HEK293 (cell line): ENCODE data around the gene LGR5.
A peak's percentile ranks its signal among the peaks of the same experiment; 100 is the strongest.

Experiments
- CTCF ChIA-PET: fragments of 350-600 bp; formaldehyde crosslinking; extraction: SDS; loops from one replicate; lab custom pipeline; 2021; ENCODE audit warnings: antibody characterized with exemption; lab: Yijun Ruan, JAX
- POLR2A ChIA-PET: fragments of 300-600 bp; formaldehyde crosslinking; extraction: SDS; loops from one replicate; lab custom pipeline; 2020; ENCODE audit warnings: antibody characterized with exemption, inconsistent platforms; lab: Yijun Ruan, JAX
- H3K27ac ChIP-seq: fragments of 200-500 bp; sonication (Bioruptor generic); 2 replicates; pipeline ENCODE4 v1.5.1; 2014; ENCODE audit warnings: low read depth, low read length, control low read depth, inconsistent platforms; ENCODE audit errors: extremely low read depth
- H3K36me3 ChIP-seq, 2 experiments: fragments of 200-500 bp in 1 of 2; sonication (Bioruptor generic) in 1 of 2; 1 replicate in 1 of 2; 2 replicates in 1 of 2; pipeline ENCODE4 v1.5.1; 2014 to 2017; ENCODE audit warnings: inconsistent platforms in 2 of 2, low read length in 2 of 2; ENCODE audit not compliant: control insufficient read depth in 2 of 2, insufficient read depth in 1 of 2
- H3K4me1 ChIP-seq: fragments of 200-500 bp; sonication (Bioruptor generic); 2 replicates; pipeline ENCODE4 v1.5.1; 2014; ENCODE audit warnings: mild to moderate bottlenecking, low read length, inconsistent platforms; ENCODE audit not compliant: control insufficient read depth, insufficient read depth
- H3K4me3 ChIP-seq: 2 replicates; pipeline ENCODE4 v1.5.1; 2011; ENCODE audit warnings: low read depth, mild to moderate bottlenecking, control low read depth, low read length, moderate library complexity
- H3K9me3 ChIP-seq: fragments of 200-500 bp; sonication (Bioruptor generic); 2 replicates; pipeline ENCODE4 v1.5.1; 2014; ENCODE audit warnings: low read depth, low read length, inconsistent platforms; ENCODE audit not compliant: control insufficient read depth, insufficient read depth
- GLIS1 ChIP-seq: fragments of 450-650 bp; formaldehyde crosslinking; IDR thresholded peaks from 2 replicates; pipeline ENCODE4 v1.5.1; 2016; ENCODE audit warnings: missing biosample characterization, missing genetic modification characterization
- KLF7 ChIP-seq: fragments of 450-650 bp; formaldehyde crosslinking; IDR thresholded peaks from 2 replicates; pipeline ENCODE4 v1.5.1; 2016; ENCODE audit warnings: missing biosample characterization, missing genetic modification characterization, borderline replicate concordance
- RBAK ChIP-seq: fragments of 450-650 bp; formaldehyde crosslinking; IDR thresholded peaks from 2 replicates; pipeline ENCODE4 v1.5.1; 2016; ENCODE audit warnings: missing biosample characterization, missing genetic modification characterization
- SETDB1 ChIP-seq: IDR thresholded peaks from one replicate; pipeline ENCODE4 v1.6.1; 2017; ENCODE audit warnings: mild to moderate bottlenecking, low read length, moderate library complexity, mixed read lengths; ENCODE audit not compliant: insufficient read length
- TRIM28 ChIP-seq: IDR thresholded peaks from 2 replicates; pipeline ENCODE4 v1.6.1; 2011; ENCODE audit warnings: low read length, control low read depth, borderline replicate concordance
- YY1 ChIP-seq: fragments of 450-650 bp; formaldehyde crosslinking; IDR thresholded peaks from 2 replicates; pipeline ENCODE4 v1.5.1; 2018; ENCODE audit warnings: missing biosample characterization, missing genetic modification characterization
- ZBTB17 ChIP-seq: fragments of 450-650 bp; formaldehyde crosslinking; IDR thresholded peaks from 2 replicates; pipeline ENCODE4 v1.5.1; 2016; ENCODE audit warnings: missing biosample characterization, missing genetic modification characterization
- ZNF211 ChIP-seq: fragments of 450-650 bp; formaldehyde crosslinking; IDR thresholded peaks from 2 replicates; pipeline ENCODE4 v1.5.1; 2016; ENCODE audit warnings: low read depth, missing biosample characterization, missing genetic modification characterization
- ZNF660 ChIP-seq: fragments of 450-650 bp; IDR thresholded peaks from 2 replicates; pipeline ENCODE4 v1.5.1; 2018; ENCODE audit warnings: missing biosample characterization, mild to moderate bottlenecking, missing genetic modification characterization
- ZNF792 ChIP-seq: fragments of 450-650 bp; formaldehyde crosslinking; IDR thresholded peaks from 2 replicates; pipeline ENCODE4 v1.5.1; 2016; ENCODE audit warnings: missing biosample characterization, missing genetic modification characterization
- TF ChIP-seq, protein P1 (sequence below): fragments of 450-650 bp; formaldehyde crosslinking; IDR thresholded peaks from 2 replicates; pipeline ENCODE4 v1.5.1; 2017; ENCODE audit warnings: missing biosample characterization, missing genetic modification characterization
- TF ChIP-seq, protein P2 (sequence below): fragments of 450-650 bp; formaldehyde crosslinking; IDR thresholded peaks from 2 replicates; pipeline ENCODE4 v1.5.1; 2016; ENCODE audit warnings: missing biosample characterization, missing genetic modification characterization
- TF ChIP-seq, protein P3 (sequence below): fragments of 450-650 bp; formaldehyde crosslinking; IDR thresholded peaks from 2 replicates; pipeline ENCODE4 v1.5.1; 2016; ENCODE audit warnings: missing biosample characterization, missing genetic modification characterization
- TF ChIP-seq, protein P4 (sequence below): fragments of 450-650 bp; formaldehyde crosslinking; conservative IDR thresholded peaks from 2 replicates; pipeline ENCODE4 v1.5.1; 2016; ENCODE audit warnings: low read depth, missing biosample characterization, missing genetic modification characterization

LGR5 gene

DNA sequence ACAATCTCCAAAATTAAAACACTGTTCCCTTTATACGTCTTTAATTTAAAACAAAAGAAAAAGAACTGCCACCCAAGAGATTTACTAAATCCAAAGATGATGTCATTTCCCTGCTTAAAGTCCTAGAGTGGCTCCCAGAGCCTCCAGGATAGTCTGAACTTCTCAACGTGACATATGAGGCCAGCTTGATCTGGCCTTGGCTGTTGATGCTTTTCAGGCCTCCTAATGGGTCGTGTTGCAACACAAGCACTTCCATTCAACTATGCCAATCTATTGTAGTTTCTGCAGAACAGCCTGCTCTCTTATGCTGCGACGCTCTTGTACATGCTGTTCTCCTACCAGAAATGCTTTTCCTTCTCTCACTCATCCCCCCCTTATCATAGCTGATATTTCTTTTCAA, 35.7 kb downstream of the LGR5 start (continued):
- TF ChIP-seq, protein P1, sequence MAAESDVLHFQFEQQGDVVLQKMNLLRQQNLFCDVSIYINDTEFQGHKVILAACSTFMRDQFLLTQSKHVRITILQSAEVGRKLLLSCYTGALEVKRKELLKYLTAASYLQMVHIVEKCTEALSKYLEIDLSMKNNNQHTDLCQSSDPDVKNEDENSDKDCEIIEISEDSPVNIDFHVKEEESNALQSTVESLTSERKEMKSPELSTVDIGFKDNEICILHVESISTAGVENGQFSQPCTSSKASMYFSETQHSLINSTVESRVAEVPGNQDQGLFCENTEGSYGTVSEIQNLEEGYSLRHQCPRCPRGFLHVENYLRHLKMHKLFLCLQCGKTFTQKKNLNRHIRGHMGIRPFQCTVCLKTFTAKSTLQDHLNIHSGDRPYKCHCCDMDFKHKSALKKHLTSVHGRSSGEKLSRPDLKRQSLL = peak; percentile 93
- TF ChIP-seq KLF7 (tag by site-specific recombination) = no peak
- TF ChIP-seq, protein P2, sequence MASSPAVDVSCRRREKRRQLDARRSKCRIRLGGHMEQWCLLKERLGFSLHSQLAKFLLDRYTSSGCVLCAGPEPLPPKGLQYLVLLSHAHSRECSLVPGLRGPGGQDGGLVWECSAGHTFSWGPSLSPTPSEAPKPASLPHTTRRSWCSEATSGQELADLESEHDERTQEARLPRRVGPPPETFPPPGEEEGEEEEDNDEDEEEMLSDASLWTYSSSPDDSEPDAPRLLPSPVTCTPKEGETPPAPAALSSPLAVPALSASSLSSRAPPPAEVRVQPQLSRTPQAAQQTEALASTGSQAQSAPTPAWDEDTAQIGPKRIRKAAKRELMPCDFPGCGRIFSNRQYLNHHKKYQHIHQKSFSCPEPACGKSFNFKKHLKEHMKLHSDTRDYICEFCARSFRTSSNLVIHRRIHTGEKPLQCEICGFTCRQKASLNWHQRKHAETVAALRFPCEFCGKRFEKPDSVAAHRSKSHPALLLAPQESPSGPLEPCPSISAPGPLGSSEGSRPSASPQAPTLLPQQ = no peak
- no peak for TF ChIP-seq ZNF211
- TF ChIP-seq ZNF660 = peak; percentile 75; the same call in 1 of the 2 replicates
- TF ChIP-seq RBAK (tag by site-specific recombination) = no peak
- peak; percentile 17; the same call in 1 of the 2 replicates for TF ChIP-seq TRIM28
- no peak for TF ChIP-seq YY1
- TF ChIP-seq, protein P3, sequence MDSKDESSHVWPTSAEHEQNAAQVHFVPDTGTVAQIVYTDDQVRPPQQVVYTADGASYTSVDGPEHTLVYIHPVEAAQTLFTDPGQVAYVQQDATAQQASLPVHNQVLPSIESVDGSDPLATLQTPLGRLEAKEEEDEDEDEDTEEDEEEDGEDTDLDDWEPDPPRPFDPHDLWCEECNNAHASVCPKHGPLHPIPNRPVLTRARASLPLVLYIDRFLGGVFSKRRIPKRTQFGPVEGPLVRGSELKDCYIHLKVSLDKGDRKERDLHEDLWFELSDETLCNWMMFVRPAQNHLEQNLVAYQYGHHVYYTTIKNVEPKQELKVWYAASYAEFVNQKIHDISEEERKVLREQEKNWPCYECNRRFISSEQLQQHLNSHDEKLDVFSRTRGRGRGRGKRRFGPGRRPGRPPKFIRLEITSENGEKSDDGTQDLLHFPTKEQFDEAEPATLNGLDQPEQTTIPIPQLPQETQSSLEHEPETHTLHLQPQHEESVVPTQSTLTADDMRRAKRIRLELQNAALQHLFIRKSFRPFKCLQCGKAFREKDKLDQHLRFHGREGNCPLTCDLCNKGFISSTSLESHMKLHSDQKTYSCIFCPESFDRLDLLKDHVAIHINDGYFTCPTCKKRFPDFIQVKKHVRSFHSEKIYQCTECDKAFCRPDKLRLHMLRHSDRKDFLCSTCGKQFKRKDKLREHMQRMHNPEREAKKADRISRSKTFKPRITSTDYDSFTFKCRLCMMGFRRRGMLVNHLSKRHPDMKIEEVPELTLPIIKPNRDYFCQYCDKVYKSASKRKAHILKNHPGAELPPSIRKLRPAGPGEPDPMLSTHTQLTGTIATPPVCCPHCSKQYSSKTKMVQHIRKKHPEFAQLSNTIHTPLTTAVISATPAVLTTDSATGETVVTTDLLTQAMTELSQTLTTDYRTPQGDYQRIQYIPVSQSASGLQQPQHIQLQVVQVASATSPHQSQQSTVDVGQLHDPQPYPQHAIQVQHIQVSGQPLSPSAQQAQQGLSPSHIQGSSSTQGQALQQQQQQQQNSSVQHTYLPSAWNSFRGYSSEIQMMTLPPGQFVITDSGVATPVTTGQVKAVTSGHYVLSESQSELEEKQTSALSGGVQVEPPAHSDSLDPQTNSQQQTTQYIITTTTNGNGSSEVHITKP (tag by site-specific recombination) = peak; percentile 28; the same call in 1 of the 2 replicates
- 0 out of 2 replicates have a peak, but pooled peaks have one; percentile 18 for TF ChIP-seq GLIS1 (tag by site-specific recombination)
- TF ChIP-seq, protein P4, sequence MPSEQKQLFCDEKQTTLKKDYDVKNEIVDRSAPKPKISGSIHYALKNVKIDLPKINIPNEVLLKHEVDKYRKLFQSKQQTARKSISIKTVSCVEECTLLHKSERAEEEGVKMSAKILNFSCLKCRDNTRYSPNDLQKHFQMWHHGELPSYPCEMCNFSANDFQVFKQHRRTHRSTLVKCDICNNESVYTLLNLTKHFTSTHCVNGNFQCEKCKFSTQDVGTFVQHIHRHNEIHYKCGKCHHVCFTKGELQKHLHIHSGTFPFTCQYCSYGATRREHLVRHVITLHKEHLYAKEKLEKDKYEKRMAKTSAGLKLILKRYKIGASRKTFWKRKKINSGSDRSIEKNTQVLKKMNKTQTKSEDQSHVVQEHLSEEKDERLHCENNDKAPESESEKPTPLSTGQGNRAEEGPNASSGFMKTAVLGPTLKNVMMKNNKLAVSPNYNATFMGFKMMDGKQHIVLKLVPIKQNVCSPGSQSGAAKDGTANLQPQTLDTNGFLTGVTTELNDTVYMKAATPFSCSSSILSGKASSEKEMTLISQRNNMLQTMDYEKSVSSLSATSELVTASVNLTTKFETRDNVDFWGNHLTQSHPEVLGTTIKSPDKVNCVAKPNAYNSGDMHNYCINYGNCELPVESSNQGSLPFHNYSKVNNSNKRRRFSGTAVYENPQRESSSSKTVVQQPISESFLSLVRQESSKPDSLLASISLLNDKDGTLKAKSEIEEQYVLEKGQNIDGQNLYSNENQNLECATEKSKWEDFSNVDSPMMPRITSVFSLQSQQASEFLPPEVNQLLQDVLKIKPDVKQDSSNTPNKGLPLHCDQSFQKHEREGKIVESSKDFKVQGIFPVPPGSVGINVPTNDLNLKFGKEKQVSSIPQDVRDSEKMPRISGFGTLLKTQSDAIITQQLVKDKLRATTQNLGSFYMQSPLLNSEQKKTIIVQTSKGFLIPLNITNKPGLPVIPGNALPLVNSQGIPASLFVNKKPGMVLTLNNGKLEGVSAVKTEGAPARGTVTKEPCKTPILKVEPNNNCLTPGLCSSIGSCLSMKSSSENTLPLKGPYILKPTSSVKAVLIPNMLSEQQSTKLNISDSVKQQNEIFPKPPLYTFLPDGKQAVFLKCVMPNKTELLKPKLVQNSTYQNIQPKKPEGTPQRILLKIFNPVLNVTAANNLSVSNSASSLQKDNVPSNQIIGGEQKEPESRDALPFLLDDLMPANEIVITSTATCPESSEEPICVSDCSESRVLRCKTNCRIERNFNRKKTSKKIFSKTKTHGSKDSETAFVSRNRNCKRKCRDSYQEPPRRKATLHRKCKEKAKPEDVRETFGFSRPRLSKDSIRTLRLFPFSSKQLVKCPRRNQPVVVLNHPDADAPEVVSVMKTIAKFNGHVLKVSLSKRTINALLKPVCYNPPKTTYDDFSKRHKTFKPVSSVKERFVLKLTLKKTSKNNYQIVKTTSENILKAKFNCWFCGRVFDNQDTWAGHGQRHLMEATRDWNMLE (tag by site-specific recombination) = no peak
- peak; percentile 92 for TF ChIP-seq ZBTB17 (tag by site-specific recombination)

DNA sequence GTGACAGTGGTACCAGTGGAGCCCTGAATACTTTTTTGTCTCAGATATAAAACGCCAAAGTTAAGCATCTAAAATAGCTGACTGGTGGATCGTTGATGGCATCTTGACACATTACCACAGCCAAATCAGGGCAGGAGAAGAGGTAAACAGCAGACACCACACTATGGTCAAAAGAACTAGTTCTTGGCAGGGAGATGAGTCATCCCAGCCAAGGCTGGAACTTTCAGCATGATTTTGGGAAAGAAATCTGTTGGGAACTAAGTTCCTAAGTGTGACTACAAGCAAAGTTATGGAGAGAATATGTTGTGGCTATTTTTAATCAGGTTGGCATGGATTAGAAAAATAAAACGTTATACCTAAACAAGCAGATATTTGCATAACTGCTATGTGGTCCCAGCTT, 36.9 kb downstream of the LGR5 start:
- CTCF ChIA-PET = no interaction called here
- H3K4me3 ChIP-seq = no peak overlapping the region
- POLR2A ChIA-PET = no interaction called here

More for the DNA sequence above, 36.9 kb downstream of the LGR5 start:
- TF ChIP-seq SETDB1 (no peak), ZNF792 (tag by site-specific recombination) (0 out of 2 replicates have a peak, but pooled peaks have one; percentile 39)
- TF ChIP-seq, all 188 proteins: peak for 1
- Histone ChIP-seq H3K27ac (no peak overlapping the region), H3K36me3 (no peaks in the 10 kb centered on the region), H3K4me1 (peaks cover 8% of the 10 kb centered on the region), H3K9me3 (no peaks in the 10 kb centered on the region)
